ENCODE data around the gene PRKD3.

The PRKD3 gene

GRCh38 chr2:37324786-37325624 lies at the start of gene PRKD3:
PRKD3 (minus strand) TSS chr2:37324833; CDS start chr2:37316524, 8,309 bp downstream.
- DNase-seq = peak; percentile 57

GRCh38 chr2:37372000-37372399 lies 47.4 kb upstream of the PRKD3 start:
- DNase-seq = no peak

GRCh38 chr2:37370666-37371065 lies 46.0 kb upstream of the PRKD3 start:
- DNase-seq = no peak

- no peak for DNase-seq
Observed at GRCh38 chr2:37367984-37368383, 43.4 kb upstream of the PRKD3 start.

DNA sequence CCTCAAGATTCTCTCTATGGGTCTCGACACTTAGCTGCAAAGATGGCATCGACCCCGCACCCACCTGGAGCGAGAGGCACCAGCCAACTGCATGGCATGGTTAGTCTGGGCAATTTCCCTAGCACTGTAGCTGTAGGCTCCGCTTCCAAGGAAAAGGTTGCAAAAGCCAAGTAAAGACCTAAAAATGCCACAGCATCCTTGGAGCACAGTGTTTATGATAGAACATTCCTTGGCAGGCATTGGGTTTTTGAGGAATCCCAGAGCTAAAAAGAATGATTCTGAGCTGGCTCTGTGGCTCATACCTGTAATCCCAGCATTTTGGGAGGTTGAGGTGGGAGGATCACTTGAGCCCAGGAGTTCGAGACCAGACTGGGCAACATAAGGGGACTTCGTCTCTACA lies 42.7 kb upstream of the PRKD3 start:
- no peak for DNase-seq

GRCh38 chr2:37366773-37367172 lies 42.1 kb upstream of the PRKD3 start:
- DNase-seq = peak; percentile 25

- DNase-seq = no peak
Observed at GRCh38 chr2:37365669-37366068, 41.0 kb upstream of the PRKD3 start.

DNA sequence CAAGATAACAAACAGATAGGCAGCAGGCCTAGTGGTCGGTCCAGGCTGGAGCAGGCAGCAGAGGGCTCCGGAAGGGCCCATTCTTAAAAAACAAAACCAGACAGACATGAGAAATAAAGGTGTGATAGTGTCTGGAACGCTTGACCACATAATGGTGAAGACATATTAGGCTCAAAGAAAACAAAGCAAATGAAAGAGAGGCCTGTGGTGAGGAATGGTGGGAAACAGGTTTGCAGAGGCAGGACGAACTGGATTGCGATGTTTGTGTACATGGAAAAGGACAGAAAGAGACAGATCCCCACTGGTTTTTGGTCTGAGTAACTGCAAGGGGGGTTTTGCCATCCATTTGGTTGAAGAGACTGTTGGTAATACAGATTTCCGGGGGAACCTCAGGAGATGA lies 39.7 kb upstream of the PRKD3 start:
- DNase-seq = no peak

- no peak for DNase-seq
Observed at GRCh38 chr2:37361994-37362698, 37.5 kb upstream of the PRKD3 start.

GRCh38 chr2:37361216-37361815 lies 36.7 kb upstream of the PRKD3 start:
- no peak for DNase-seq

- DNase-seq = no peak
Observed at GRCh38 chr2:37358466-37358865, 33.8 kb upstream of the PRKD3 start.

GRCh38 chr2:37357530-37357929 lies 32.9 kb upstream of the PRKD3 start:
- DNase-seq = no peak

DNA sequence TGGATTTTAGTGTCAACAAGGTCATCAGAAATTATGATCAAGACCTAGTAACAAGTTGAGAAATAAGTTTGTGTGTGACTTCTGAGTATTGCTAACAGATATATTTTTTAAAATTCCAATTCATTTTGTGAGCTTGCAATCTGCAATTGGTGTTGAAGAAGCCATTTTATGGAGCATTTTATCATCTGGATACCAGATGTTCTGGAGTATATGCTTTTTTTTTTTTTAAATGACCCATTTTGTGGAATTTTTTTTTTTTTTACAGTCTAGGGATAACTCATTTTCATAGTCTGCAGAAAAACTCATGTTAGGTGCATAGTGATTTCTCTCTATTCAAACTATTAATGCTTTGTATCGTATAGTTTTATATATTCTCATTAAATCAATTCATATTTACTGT lies 32.4 kb upstream of the PRKD3 start:
- DNase-seq = no peak

DNA sequence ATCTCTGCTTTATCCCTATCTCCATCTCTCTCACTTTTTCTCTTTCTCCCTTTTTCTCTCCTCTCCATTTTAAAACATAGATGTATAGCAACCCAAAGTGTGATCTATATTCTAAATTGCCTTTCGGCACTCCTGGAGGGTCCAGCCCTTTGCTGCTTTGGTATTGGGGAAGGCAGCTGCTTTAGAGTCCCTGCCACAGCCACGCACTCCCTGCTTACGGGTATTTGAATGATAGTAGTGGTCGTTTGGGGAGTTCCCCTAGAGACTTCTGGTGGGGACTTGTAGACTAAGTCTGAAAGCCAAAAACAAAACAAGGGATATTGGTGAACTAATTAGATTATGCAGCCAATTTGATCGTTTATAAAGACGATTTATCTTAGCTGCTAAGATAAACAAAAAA lies 31.7 kb upstream of the PRKD3 start:
- DNase-seq = no peak

GRCh38 chr2:37355735-37356134 lies 31.1 kb upstream of the PRKD3 start:
- DNase-seq = no peak

DNA sequence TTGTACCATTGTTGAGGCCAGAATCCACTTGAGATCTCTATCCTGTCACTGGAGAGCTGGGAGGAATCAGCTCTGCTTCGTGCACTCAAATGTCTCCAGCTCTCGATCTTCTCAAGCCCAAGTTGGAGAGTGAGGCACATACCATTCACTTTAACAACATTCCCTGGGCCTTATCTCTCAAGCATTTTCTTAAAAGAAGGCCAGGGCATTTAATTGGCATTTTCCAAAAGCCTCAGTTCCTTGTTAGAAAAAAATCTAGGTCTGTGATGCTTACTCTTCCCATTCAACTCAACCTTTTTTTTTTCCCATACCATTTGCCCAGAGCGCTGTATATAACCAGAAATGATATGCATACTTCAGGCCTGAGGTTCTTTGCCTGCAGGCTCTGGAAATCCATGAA lies 29.9 kb upstream of the PRKD3 start:
- no peak for DNase-seq

DNA sequence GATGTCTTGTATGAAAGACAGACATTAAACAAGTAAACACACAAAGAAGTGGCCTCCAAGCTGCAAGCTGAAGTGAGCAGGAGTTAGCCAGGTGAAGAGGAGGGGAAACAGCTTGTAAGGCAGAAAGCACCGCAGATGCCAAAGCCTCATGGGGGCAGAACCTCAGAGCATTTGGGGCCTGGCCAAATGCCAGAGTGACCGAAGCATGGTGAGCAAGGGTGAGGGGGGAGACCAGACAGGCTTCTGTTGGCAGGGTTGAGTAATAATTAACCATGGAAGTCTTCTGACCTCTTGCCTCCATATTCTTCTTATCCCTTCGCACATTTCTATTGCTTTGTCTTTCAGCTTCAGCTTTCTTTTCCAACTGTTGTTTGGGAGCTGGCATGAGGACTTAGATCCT lies 25.4 kb upstream of the PRKD3 start:
- no peak for DNase-seq

DNA sequence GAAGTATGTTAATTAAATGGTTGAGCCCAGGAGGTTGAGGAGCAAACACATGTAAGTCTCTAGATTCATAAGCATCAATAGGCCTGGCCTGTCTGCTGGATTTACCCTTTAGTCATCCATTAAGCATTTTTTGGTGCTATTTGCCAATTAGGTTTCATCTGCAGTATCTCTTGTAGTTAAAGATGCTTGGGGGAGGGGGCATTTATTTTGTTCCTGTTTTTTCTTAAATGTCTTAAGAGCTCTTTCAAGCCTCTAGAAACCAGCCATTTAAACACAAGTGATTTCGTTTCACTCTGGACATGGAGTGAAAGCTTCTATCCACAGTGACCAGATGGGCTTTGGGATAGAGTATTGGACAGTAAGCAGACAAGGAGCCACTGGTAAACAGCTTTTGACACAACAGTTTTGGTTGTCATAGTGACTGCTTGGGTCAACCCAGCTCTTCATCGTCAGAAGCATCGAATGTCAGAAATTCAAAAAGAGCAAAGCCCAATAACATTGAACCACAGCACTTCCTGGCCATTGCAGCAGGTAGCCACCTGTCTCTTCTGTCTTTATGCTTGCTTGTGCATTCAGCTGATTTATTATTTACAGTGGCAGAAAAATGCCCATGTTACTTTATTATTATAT lies 24.7 kb upstream of the PRKD3 start:
- DNase-seq = no peak

DNA sequence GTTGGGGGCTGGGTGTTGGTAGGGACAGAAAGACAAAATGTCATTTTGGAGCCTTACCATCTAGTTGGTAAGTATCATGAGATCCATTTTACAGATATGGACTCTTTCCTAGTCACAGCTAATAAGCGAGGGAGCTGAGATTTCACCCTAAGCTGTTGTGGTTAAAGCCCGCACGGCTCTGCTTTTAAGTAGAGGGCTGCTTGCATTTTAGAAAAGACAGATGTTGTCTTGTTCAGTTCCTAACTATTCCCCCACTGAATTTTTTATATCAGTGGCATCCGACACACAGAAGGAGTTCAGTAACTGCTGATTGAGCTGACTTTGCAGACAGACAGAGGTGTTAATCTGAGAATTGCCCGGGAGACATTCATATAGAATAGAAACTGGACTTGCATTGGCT lies 23.5 kb upstream of the PRKD3 start:
- no peak for DNase-seq

DNA sequence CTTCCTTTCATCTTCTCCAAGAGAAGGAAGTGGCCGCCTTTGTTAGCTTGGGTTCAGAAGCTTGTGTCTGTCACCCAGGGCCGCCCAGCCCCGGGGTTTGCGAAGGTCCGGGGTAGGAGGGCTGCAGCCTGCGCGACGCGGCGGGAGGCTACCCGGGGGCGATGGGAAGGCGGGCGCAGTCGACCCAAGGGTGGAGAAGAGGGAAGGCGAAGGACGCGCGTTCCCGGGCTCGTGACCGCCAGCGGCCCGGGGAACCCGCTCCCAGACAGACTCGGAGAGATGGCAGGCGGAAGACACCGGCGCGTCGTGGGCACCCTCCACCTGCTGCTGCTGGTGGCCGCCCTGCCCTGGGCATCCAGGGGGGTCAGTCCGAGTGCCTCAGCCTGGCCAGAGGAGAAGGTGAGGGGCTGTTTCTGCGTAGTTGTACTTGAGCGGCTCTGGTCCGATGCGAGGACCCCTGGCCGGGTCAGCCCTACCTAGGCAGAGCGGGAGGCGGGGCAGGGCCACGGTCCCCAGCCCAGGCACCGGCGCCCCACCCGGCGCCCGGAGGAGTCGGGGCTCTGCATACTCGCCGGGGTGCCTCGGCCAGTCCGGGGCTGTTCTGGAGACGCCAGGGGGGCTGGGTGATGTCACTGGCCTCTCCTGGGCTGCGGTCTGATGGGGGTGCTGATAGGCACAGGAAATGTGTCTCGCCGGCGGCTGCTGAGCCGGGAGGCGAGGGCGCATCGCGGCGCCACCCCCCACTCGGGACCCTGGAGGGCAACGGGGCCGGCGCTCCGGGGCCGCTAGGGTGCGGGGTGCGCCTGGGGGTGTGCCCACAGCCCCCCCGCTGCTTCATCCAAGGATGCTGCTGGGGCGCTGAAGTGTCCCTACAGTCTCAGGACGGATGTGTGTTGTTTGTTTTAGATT lies 20.1 kb upstream of the PRKD3 start, which contains the start of gene QPCT:
TSS of gene QPCT (plus strand) at position 178 of the 909 bp plus-strand sequence. CDS start at position 280, 102 bp downstream.
- peak; percentile 50 for DNase-seq

DNA sequence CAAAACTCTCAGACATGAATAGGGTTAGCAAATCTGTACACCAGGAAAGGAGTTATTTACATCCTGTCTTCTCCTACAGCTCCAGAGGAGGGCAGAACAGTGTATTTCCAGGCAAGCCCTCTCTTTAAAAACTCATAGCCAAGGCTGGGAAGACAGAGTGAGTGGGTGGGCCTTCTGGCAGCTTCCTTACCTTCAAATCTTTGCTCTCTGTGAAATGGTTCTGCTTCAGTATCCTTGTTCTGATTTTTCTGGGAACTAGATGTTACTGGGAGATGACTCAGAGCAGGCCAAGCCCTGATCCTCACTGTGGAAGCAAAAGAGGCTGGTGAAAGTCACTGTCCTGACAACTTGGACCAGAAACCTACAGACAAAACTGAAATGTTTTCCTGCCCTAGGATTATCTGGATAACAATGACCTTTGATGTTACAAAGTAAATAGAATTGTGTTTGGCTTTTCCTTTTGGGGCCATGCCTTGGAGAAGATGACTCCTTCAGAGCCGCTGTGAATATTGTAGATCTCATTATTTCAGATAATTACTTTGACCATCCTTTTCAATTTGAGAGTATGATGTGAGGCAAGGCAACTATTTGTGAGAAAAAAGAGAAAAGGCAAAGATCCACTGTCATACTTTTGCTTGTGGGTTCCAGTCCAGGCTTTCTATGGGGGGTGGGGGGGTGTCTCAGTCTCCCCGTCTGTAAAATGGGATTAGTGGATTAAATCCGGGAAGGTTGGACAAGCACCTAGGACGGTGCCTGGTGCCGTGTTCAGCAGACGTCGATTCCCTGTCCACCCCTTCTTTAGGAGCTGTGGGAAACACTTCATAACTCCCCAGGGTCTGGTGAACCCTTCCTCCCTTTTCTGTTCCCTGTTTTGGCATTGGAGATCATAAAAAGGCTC lies 19.2 kb upstream of the PRKD3 start:
- DNase-seq = no peak

Data from activated CD4-positive, alpha-beta T cell treated with anti-CD3 and anti-CD28 coated beads for 48 hours (primary cell).